Ovary (tissue), 9 donors: ENCODE results near the gene PRKD2. TPM values are rescaled to one million over a fixed set of nuclear protein-coding genes. Genes with fewer than 3 reads are reported as not detected.

ENCODE experiments used
- DNase-seq, 5 donors: peaks; one replicate each; pipeline ENCODE4 v3.0.0-alpha.2; 2019 to 2020
- H3K27ac ChIP-seq, 2 donors: fragments of 200-600 bp; one replicate each; pipeline versions ENCODE4 v1.5.1 to v1.8.0; 2019 to 2022
- H3K27me3 ChIP-seq: fragments of 200-600 bp; one replicate; pipeline ENCODE4 v1.8.0; 2022
- H3K36me3 ChIP-seq: fragments of 200-600 bp; sonication (generic); one replicate; pipeline ENCODE4 v1.5.1; 2019
- H3K4me1 ChIP-seq: one replicate; pipeline ENCODE4 v1.8.1; 2013; ENCODE audit warnings: mild to moderate bottlenecking, moderate library complexity; ENCODE audit not compliant: insufficient read depth
- H3K4me3 ChIP-seq: fragments of 200-600 bp; sonication (generic); one replicate; pipeline ENCODE4 v1.5.1; 2017
- H3K9me3 ChIP-seq, 2 donors: fragments of 200-600 bp in 1 of 2; sonication (generic) in 1 of 2; one replicate each; pipeline versions ENCODE4 v1.5.1 to v1.8.1; 2013 to 2019; ENCODE audit warnings: mild to moderate bottlenecking in 1 of 2, moderate library complexity in 1 of 2
- EP300 ChIP-seq: sonication (generic); formaldehyde crosslinking; IDR thresholded peaks from one replicate; pipeline ENCODE4 v1.6.1; 2017; ENCODE audit warnings: antibody characterized with exemption
- POLR2A ChIP-seq: fragments of 450-650 bp; IDR thresholded peaks from one replicate; pipeline ENCODE4 v1.6.1; 2017; ENCODE audit warnings: antibody characterized with exemption, mild to moderate bottlenecking, moderate library complexity
- WGBS, 3 donors: extraction: QIAGEN DNeasy Blood & Tissue Kit in 1 of 3; methylation state at CpG; one replicate each; pipeline versions ENCODE4 v1.1.5 to v1.1.7; 2013 to 2017; 5-methylcytosine and 5-hydroxymethylcytosine counted together
- intact Hi-C, 4 donors: fragments of 100-400 bp; cut with DNase I; formaldehyde crosslinking; loops; one replicate each; pipeline versions ENCODE4 v1.11.0 to v1.15.1; 2022 to 2023
- polyA plus RNA-seq, 2 donors: library from polyadenylated mRNA; stranded (reverse); fragments of 200-250 nt in 1 of 2; fragments of 350-450 nt in 1 of 2; fragmentation: Illumina TruSeq in 1 of 2; extraction: RNeasy Lipid Tissue Mini Kit (QIAGEN cat#74804) in 1 of 2; gene quantifications; one replicate each; pipeline ENCODE4 v1.2.3, GENCODE V29; 2013 to 2014
- total RNA-seq, 7 donors: library from RNA; depleted of rRNA in 2 of 7; stranded (reverse); fragments of >200 nt in 2 of 7; fragmentation: NEBNext Ultra II Directional in 3 of 7; extraction: Animal tissue kit (Norgen Biotek cat#: 25700) in 3 of 7; gene quantifications; one replicate each; pipeline versions ENCODE4 v1.1.0 to v1.2.4, GENCODE V29; 2016 to 2023
- TF ChIP-seq, protein P1 (sequence below), 3 donors: fragments of 450-650 bp in 2 of 3; fragments of 200-600 bp in 1 of 3; IDR thresholded peaks; one replicate each; pipeline versions ENCODE4 v1.5.1 to v1.8.0; 2016 to 2022; ENCODE audit warnings: antibody characterized with exemption in 3 of 3, mild to moderate bottlenecking in 1 of 3
- donor health status: DM: no; HTN: no; CAD: no; lungs with moderate emphysema.
- donor health status: DM: no; HTN: no; CAD: no.
- donor health status: Bipolar disorder and iron deficiency.
- donor health status: DM: yes; HTN: yes; CAD: no.
- donor health status: DM: no; HTN: no; CAD: no.
- donor health status: DM: yes; HTN: yes; CAD: no.

The PRKD2 gene
- total and polyA plus RNA-seq, 9 donors, result 17.7 to 55.4 (median 40.0) TPM

- Histone ChIP-seq H3K4me1 (peaks cover 3% of the 10 kb centered on the region), H3K36me3 (no peaks in the 10 kb centered on the region), H3K4me3 (no peak overlapping the region), H3K27me3 (no peaks in the 10 kb centered on the region), H3K9me3 (no peaks in the 10 kb centered on the region), H3K27ac (no peak overlapping the region)
- 87 to 90% (median 89%) methylated on average over 3 of the region's 3 CpGs for WGBS, 3 donors
- intact Hi-C loops, result no loop called here
- TF ChIP-seq POLR2A, result no peak
- no peak for TF ChIP-seq EP300
- TF ChIP-seq, protein P1, sequence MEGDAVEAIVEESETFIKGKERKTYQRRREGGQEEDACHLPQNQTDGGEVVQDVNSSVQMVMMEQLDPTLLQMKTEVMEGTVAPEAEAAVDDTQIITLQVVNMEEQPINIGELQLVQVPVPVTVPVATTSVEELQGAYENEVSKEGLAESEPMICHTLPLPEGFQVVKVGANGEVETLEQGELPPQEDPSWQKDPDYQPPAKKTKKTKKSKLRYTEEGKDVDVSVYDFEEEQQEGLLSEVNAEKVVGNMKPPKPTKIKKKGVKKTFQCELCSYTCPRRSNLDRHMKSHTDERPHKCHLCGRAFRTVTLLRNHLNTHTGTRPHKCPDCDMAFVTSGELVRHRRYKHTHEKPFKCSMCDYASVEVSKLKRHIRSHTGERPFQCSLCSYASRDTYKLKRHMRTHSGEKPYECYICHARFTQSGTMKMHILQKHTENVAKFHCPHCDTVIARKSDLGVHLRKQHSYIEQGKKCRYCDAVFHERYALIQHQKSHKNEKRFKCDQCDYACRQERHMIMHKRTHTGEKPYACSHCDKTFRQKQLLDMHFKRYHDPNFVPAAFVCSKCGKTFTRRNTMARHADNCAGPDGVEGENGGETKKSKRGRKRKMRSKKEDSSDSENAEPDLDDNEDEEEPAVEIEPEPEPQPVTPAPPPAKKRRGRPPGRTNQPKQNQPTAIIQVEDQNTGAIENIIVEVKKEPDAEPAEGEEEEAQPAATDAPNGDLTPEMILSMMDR (IDR thresholded peaks at IDR 0.05), result no peak
- no peak for DNase-seq
Observed at GRCh38 chr19:46646402-46646801, 70.5 kb downstream of the PRKD2 start.

- no peak for DNase-seq
- H3K9me3 ChIP-seq, result no peaks in the 10 kb centered on the region
- H3K4me1 ChIP-seq, result peaks cover 7% of the 10 kb centered on the region
- H3K27ac ChIP-seq, result peak overlapping the region in 1 of 2 donors; percentile 17
- intact Hi-C loops, result no loop called here
- H3K27me3 ChIP-seq, result no peaks in the 10 kb centered on the region
- 10 to 19% (median 13%) methylated on average over 3 of the region's 3 CpGs for WGBS, 3 donors
- TF ChIP-seq POLR2A, result no peak
- no peak for TF ChIP-seq EP300
- TF ChIP-seq, protein P1 (IDR thresholded peaks at IDR 0.05), result no peak
- H3K36me3 ChIP-seq, result no peaks in the 10 kb centered on the region
- H3K4me3 ChIP-seq, result no peak overlapping the region
Observed at GRCh38 chr19:46644720-46645119, 72.2 kb downstream of the PRKD2 start.

- WGBS, 3 donors, result 88 to 91% (median 90%) methylated on average over 2 of the region's 2 CpGs
- no peaks in the 10 kb centered on the region for H3K36me3 ChIP-seq
- H3K9me3 ChIP-seq, result no peaks in the 10 kb centered on the region
- peaks cover 6% of the 10 kb centered on the region for H3K4me1 ChIP-seq
- no peak for DNase-seq
- intact Hi-C loops, result no loop called here
- H3K4me3 ChIP-seq, result no peak overlapping the region
- no peaks in the 10 kb centered on the region for H3K27me3 ChIP-seq
- TF ChIP-seq EP300 (no peak), POLR2A (no peak)
- TF ChIP-seq, protein P1 (IDR thresholded peaks at IDR 0.05), result no peak
- H3K27ac ChIP-seq, result no peak overlapping the region
Observed at GRCh38 chr19:46640656-46641055, 76.3 kb downstream of the PRKD2 start.

GRCh38 chr19:46639358-46640182, 77.3 kb downstream of the PRKD2 start:
- TF ChIP-seq POLR2A, result no peak
- TF ChIP-seq, protein P1 (IDR thresholded peaks at IDR 0.05), result no peak
- TF ChIP-seq EP300, result no peak
- intact Hi-C loops, result no loop called here
- H3K27me3 ChIP-seq, result no peaks in the 10 kb centered on the region
- peak; percentile 75 to 88 (median 84) for DNase-seq
- H3K27ac ChIP-seq, result peak overlapping the region; percentile 77 to 82
- H3K9me3 ChIP-seq, result no peaks in the 10 kb centered on the region
- peak overlapping the region; percentile 46 for H3K4me3 ChIP-seq
- 5 to 8% (median 6%) methylated on average over 36 to 49 of the region's 49 CpGs for WGBS, 3 donors
- peaks cover 6% of the 10 kb centered on the region for H3K4me1 ChIP-seq
- H3K36me3 ChIP-seq, result no peaks in the 10 kb centered on the region
